GM18873 (cell line): ENCODE results near the gene CLEC11A.
"Not testable (repeated sequence)": the region's sequence is repeated elsewhere in the genome, so short reads cannot be mapped to it uniquely, and the experiment has no call there.

Experiments
- ATAC-seq: cut with Tn5 transposase; IDR thresholded peaks from one replicate; pipeline ENCODE4 v1.9.1; 2021; ENCODE audit warnings: mild to moderate bottlenecking, moderate library complexity, moderate number of reproducible peaks; ENCODE audit not compliant: unreplicated experiment, low FRiP score

The CLEC11A gene

DNA sequence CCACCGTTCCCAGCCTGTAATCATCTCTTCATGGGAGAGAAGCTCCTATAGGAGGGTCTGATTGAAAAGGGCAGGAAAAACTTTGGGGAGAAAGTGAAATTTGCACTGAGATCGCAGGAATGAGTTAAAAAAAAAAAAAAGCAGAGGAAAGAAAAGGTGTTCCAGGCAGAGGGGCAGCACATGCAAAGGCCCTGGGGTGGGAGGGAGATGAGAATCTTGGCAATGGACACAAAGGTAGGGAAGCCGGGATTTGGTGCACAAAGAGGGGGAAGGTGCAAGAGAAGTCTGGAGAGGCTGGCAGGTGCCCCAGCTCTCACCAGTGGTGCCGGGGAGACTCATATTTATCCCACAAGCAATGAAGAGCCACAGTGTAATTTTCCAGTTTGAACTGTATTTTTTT is 30.7 kb downstream of the CLEC11A start:
- ATAC-seq, result no peak

DNA sequence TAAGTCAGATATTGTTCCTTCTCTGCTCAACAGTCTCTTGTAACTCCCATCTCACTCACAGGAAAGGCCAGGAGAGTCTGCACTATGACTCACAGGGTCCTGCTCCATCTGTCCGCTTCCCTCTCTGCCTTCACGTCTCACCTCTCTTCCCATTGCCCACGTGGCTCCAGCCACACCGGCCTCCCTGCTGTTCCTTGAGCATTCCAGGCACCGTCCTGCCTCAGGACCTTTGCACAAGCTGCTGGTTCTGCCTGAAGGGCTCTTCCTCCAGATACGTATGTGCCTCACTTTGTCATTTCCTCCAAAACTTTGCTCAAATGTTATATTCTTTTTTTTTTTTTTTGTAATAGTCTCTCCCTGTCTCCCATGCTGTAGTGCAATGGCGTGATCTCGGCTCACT is 33.1 kb downstream of the CLEC11A start:
- not testable (repeated sequence) for ATAC-seq

DNA sequence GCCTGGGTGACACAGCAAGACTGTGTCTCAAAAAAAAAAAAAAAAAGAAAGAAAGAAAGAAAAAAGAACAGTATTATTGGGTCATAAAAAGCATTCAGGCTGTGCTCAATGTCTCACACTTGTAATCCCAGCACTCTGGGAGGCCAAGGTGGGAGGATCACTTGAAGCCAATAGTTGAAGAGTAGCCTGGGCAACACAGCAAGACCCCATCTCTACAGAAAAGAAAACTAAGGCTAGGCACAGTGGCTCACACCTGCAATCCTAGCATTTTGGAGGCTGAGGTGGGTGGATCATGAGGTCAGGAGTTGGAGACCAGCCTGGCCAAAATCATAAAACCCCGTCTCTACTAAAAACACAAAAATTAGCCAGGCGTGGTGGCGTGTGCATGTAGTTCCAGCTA is 34.5 kb downstream of the CLEC11A start:
- not testable (repeated sequence) for ATAC-seq

DNA sequence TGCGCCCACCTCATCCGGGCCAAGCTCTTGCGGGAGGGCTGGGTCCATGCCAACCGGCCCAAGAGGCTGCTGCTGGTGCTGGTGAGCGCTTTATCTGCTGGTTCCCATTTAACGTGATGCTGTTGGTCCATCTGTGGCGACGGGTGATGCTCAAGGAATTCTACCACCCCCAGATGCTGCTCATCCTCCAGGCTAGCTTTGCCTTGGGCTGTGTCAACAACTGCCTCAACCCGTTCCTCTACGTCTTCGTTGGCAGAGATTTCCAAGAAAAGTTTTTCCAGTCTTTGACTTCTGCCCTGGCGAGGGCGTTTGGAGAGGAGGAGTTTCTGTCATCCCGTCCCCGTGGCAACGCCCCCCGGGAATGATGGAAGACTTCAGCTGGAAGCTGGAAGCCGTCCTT is 35.9 kb downstream of the CLEC11A start:
- not testable (repeated sequence) for ATAC-seq

DNA sequence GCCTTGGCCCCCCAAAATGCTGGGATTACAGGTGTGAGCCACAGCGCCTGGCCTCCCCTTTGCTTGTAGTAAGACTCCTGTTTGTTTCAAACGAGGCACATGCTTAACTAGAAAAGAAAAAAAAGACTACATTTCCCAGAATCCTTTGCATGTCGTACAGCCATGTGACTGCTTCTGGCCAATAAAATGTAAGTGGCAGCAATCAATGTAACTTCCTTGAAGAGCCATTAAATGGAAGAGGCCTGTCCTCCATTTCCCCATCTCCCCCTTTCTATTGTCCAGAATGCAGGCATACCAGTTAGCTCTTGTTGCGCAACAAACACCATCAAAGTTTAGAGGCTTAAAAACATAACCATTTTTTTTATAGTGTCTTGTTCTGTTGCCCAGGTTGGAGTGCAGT is 36.7 kb downstream of the CLEC11A start:
- ATAC-seq, result no peak

DNA sequence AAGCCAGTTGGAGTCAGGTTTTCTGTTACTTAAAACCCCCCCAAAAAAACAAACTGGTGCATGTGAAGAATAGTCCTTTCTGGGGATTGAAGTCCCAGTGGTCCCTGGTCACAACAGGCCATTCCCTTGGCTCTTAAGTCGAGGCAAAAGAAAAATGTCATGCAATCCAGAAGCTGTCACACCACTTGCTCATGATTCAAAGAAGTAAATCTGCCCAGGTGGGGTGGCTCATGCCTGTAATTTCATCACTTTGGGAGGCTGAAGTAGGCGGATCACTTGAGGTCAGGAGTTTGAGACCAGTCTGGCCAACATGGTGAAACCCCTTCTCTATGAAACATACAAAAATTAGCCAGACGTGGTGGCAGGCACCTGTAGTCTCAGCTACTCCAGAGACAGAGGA is 38.3 kb downstream of the CLEC11A start:
- ATAC-seq, result not testable (repeated sequence)

DNA sequence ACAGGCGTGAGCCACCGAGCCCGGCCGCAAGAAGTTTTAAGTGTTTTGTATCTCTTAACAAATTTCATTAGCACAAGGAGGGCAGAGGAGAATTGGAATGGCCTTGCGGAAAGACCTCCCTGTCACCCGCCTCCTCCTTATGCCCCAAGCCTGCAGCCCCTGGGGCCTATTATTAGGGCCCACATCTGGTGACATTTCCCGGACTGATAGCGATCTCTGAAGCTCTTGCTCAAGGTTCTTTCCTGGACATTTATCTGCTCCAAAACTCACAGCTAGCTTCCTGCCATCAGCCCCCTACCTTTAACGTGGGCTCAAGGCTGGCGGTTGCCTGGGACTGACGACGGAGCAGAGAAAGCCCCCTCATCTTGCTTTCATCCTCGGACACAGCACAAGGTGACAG is 40.4 kb downstream of the CLEC11A start:
- ATAC-seq, result not testable (repeated sequence)

DNA sequence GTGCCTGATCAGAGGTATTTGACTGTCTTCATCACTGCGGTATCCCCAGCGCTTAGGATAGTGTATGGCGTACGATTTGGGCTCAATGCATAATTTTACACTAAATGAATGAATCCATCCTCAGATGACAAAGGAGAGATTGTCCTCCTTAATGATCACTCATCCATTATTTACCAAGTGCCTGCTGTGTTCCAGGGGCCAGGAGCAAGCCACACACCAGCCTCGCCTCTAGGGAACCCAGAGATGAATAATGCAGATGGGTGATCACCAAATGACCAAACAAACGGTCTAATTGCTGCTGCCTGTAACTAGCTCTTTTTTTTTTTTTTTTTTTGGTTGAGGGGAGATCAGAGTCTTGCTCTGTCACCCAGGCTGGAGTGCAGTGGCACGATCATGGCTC is 41.2 kb downstream of the CLEC11A start:
- ATAC-seq, result no peak

DNA sequence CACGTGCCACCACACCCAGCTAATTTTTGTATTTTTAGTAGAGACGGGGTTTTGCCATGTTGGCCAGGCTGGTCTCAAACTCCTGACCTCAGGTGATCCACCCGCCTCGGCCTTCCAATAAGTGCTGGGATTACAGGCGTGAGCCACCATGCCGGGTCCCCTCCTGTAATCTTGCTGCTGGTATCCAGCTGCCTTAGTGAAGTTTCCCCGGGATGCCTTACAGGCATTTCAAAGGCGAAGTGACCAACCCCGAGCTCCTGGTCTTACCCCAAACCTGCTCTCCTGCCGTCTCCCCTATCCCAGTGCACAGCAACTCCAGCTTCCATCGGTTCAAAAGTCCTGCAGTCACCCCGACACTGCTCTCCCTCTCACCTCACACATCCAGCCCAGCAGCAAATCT is 43.6 kb downstream of the CLEC11A start:
- ATAC-seq, result not testable (repeated sequence)

DNA sequence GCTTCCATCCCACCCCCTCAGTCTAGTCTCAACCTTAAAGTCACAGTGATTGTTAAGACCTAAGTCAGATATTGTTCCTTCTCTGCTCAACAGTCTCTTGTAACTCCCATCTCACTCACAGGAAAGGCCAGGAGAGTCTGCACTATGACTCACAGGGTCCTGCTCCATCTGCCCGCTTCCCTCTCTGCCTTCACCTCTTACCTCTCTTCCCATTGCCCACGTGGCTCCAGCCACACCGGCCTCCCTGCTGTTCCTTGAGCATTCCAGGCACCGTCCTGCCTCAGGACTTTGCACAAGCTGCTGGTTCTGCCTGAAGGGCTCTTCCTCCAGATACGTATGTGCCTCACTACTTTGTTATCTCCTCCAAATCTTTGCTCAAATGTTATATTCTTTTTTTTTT is 44.1 kb downstream of the CLEC11A start:
- not testable (repeated sequence) for ATAC-seq

DNA sequence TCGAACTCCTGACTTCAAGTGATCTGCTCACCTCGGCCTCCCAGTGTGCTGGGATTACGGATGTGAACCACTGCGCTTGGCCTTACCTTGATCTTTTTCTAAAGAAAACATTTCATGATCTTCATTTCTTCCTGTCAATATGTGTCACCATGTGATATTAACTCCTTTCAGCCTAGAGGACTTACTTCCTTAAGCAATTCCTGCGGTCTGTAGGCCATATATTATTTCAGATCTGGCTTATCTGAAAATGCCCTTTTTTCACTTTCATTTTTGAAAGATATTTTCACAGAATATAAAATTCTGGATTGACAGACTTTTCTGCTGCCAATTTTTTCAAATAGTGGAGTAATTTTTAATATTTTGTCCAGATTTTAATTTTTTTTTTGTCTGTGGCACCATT is 45.1 kb downstream of the CLEC11A start:
- ATAC-seq, result no peak

DNA sequence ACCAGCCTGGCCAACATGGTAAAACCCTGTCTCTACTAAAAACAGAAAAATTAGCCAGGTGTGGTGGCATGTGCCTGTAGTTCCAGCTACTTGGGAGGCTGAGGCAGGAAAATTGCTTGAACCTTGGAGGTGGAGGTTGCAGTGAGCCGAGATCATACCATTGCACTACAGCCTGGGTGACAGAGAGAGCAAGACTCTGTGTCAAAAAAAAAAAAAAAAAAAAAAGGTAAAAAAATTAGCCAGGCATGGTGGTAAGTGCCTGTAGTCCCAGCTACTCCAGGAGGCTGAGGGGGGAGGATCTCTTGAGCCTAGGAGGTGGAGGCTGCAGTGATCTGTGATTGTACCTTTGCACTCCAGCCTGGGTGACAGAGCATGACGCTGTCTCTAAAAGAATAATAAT is 47.0 kb downstream of the CLEC11A start, which contains the start of gene GPR32:
GPR32 (plus strand) TSS at position 301 of the 400 bp plus-strand sequence. CDS start 137 bp downstream, outside the sequence.
- ATAC-seq, result not testable (repeated sequence)

DNA sequence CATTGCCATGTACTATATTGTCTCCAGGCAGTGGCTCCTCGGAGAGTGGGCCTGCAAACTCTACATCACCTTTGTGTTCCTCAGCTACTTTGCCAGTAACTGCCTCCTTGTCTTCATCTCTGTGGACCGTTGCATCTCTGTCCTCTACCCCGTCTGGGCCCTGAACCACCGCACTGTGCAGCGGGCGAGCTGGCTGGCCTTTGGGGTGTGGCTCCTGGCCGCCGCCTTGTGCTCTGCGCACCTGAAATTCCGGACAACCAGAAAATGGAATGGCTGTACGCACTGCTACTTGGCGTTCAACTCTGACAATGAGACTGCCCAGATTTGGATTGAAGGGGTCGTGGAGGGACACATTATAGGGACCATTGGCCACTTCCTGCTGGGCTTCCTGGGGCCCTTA is 47.7 kb downstream of the CLEC11A start:
- ATAC-seq, result no peak

DNA sequence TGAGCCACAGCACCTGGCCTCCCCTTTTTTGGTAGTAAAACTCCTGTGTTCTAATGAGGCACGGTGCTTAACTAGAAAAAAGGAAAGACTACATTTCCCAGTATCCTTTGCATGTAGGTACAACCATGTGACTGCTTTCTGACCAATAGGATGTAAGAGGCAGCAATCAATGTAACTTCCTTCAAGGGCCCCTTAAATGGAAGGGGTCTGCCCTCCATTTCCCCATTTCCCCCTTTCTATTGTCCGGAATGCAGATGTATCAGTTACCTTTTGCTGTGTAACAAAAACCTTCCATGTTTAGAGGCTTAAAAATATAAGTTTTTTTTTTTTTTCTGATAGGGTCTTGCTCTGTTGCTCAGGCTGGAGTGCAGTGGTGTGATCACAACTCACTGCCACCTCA is 49.3 kb downstream of the CLEC11A start:
- ATAC-seq, result no peak

DNA sequence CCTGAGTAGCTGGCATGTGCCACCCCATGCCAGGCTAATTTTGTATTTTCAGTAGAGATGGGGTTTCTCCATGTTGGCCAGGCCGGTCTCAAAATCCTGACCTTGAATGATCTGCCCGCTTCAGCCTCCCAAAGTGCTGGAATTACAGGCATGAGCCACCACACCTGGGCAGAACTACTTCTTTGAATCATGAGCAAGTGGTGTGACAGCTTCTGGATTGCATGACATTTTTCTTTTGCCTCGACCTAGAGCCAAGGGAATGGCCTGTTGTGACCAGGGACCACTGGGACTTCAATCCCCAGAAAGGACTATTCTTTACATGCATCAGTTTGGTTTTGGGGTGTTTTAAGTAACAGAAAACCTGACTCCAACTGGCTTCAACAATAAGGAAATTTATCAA is 49.7 kb downstream of the CLEC11A start:
- ATAC-seq, result not testable (repeated sequence)

DNA sequence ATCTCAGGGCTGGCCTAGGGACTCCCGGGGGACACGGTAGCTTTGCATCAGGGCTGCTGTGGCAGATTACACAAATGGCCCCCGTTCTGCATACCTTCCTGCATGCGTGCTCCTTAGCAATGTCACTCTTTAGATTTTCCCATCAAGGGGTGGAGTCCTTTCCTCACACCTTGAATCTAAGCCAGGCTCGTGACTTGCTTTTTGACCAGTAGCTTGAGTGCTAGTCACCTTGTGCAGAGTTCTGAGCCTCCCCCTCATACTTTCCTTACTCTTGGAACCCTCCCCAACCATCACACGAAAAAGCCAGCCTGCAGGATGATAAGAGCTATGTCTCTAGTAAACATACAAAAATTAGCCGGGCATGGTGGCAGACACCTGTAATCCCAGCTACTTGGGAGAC is 50.3 kb downstream of the CLEC11A start:
- not testable (repeated sequence) for ATAC-seq
